Activated T-cell treated with anti-CD3 and anti-CD28 coated beads for 48 hours (primary cell): ENCODE measurements around the gene TBC1D3I.
"Not testable (repeated sequence)": the region's sequence is repeated elsewhere in the genome, so short reads cannot be mapped to it uniquely, and the experiment has no call there.

ENCODE experiments used
- DNase-seq: peaks from one replicate; pipeline ENCODE4 v3.0.0-alpha.2; 2020; ENCODE audit warnings: low read depth

TBC1D3I gene

GRCh38 chr17:36264470-36264869 is at the start of gene TBC1D3I:
Gene TBC1D3I, minus strand, starts transcription at chr17:36264570. Its CDS starts 1,585 bp downstream, at chr17:36262985.
- DNase-seq: not testable (repeated sequence)

- not testable (repeated sequence) for DNase-seq
Observed at GRCh38 chr17:36295161-36295560, 30.8 kb upstream of the TBC1D3I start.

GRCh38 chr17:36289965-36290612 is 25.7 kb upstream of the TBC1D3I start:
- not testable (repeated sequence) for DNase-seq

- DNase-seq: not testable (repeated sequence)
Observed at GRCh38 chr17:36284219-36284618, 19.8 kb upstream of the TBC1D3I start.

GRCh38 chr17:36283256-36283655 is 18.9 kb upstream of the TBC1D3I start:
- not testable (repeated sequence) for DNase-seq

- not testable (repeated sequence) for DNase-seq
Observed at GRCh38 chr17:36242046-36242445, 22.3 kb downstream of the TBC1D3I start.

GRCh38 chr17:36229644-36230043 is 34.7 kb downstream of the TBC1D3I start:
- not testable (repeated sequence) for DNase-seq

- not testable (repeated sequence) for DNase-seq
Observed at GRCh38 chr17:36222967-36223366, 41.4 kb downstream of the TBC1D3I start.

- not testable (repeated sequence) for DNase-seq
Observed at GRCh38 chr17:36221581-36222100, 42.7 kb downstream of the TBC1D3I start.

- DNase-seq: not testable (repeated sequence)
Observed at GRCh38 chr17:36220737-36221580, 43.4 kb downstream of the TBC1D3I start.

GRCh38 chr17:36219556-36219955 is 44.8 kb downstream of the TBC1D3I start:
- DNase-seq: not testable (repeated sequence)

- not testable (repeated sequence) for DNase-seq
Observed at GRCh38 chr17:36215406-36216308, 48.7 kb downstream of the TBC1D3I start.

GRCh38 chr17:36214918-36215317 is 49.5 kb downstream of the TBC1D3I start:
- DNase-seq: no peak

GRCh38 chr17:36213695-36214094 is 50.7 kb downstream of the TBC1D3I start:
- no peak for DNase-seq

GRCh38 chr17:36212966-36213365 is 51.4 kb downstream of the TBC1D3I start:
- no peak for DNase-seq

- no peak for DNase-seq
Observed at GRCh38 chr17:36212272-36212605, 52.1 kb downstream of the TBC1D3I start.

GRCh38 chr17:36211484-36212271 is 52.7 kb downstream of the TBC1D3I start:
- not testable (repeated sequence) for DNase-seq

- not testable (repeated sequence) for DNase-seq
Observed at GRCh38 chr17:36210439-36211211, 53.7 kb downstream of the TBC1D3I start, which contains the start of gene CCL4L2. Gene CCL4L2, plus strand, starts transcription at chr17:36211063.

GRCh38 chr17:36209575-36209974 is 54.8 kb downstream of the TBC1D3I start:
- DNase-seq: no peak

- not testable (repeated sequence) for DNase-seq
Observed at GRCh38 chr17:36207383-36207782, 57.0 kb downstream of the TBC1D3I start.
